GM20000 (cell line): ENCODE measurements around the gene MRTFB.

Source experiments
- DNase-seq: peaks from one replicate; pipeline ENCODE4 v3.0.0; 2012; ENCODE audit warnings: low spot score
- CTCF ChIP-seq: IDR thresholded peaks from 2 replicates; pipeline ENCODE4 v1.5.1; 2012; ENCODE audit warnings: mild to moderate bottlenecking, control low read depth; ENCODE audit errors: extremely low read depth, missing control alignments

MRTFB gene

GRCh38 chr16:14139872-14140271 lies 68.8 kb downstream of the MRTFB start:
- TF ChIP-seq CTCF: no peak
- DNase-seq: no peak

GRCh38 chr16:14140923-14141322 lies 69.8 kb downstream of the MRTFB start:
- no peak for DNase-seq
- TF ChIP-seq CTCF: no peak

- peak; percentile 6 for DNase-seq
- no peak for TF ChIP-seq CTCF
These were observed 75.3 kb downstream of the MRTFB start for GRCh38 chr16:14146445-14146844.

GRCh38 chr16:14148016-14148415 lies 76.9 kb downstream of the MRTFB start:
- TF ChIP-seq CTCF: no peak
- no peak for DNase-seq

GRCh38 chr16:14148569-14148968 lies 77.5 kb downstream of the MRTFB start:
- TF ChIP-seq CTCF: no peak
- DNase-seq: no peak

GRCh38 chr16:14150796-14151195 lies 79.7 kb downstream of the MRTFB start:
- TF ChIP-seq CTCF: no peak
- no peak for DNase-seq

- DNase-seq: no peak
- TF ChIP-seq CTCF: no peak
These were observed 80.3 kb downstream of the MRTFB start for GRCh38 chr16:14151256-14152030.
